ENCODE measurements around the gene ANGEL1. TPM values are rescaled to one million over a fixed set of nuclear protein-coding genes. Genes with fewer than 3 reads are reported as not detected.

The ANGEL1 gene
- total and polyA plus RNA-seq, 9 of the 15 experiments (the other 6 are each of a cell fraction or from before 2014, with no cell fraction given): 2.1 to 22.2 (median 7.3) TPM

- no TSS peak for BruUV-seq (replicated peaks)
- Histone ChIP-seq H3K79me2 (ENCODE audit: control insufficient read depth, insufficient read depth, low read length) (no peaks in the 10 kb centered on the region), H3K4me1 (replicated peaks in 1 of 2; ENCODE audit: control insufficient read depth in 2 of 2, insufficient read depth in 2 of 2, low read length in 2 of 2) (no peaks in the 10 kb centered on the region), H3K27ac (ENCODE audit: extremely low read depth, low read depth, low read length) (no peak overlapping the region), H3K4me2 (ENCODE audit: insufficient read depth, low read length) (no peak overlapping the region), H3K9ac (ENCODE audit: insufficient read depth in 1 of 2, low read depth in 2 of 2, low read length in 2 of 2) (no peak overlapping the region), H3K9me1 (ENCODE audit: control insufficient read depth, insufficient read depth, low read length) (no peaks in the 10 kb centered on the region), H3K9me3 (replicated peaks; ENCODE audit: control insufficient read depth, insufficient read depth, low read depth, low read length) (no peaks in the 10 kb centered on the region), H4K20me1 (replicated peaks; ENCODE audit: control insufficient read depth, insufficient read depth, low read length) (no peaks in the 10 kb centered on the region), H3K4me3 (no peak overlapping the region), H2AFZ (ENCODE audit: low read depth, low read length) (no peak overlapping the region), H3K36me3 (ENCODE audit: control insufficient read depth, insufficient read depth, low read length) (no peaks in the 10 kb centered on the region), H3K27me3 (ENCODE audit: control insufficient read depth in 2 of 2, insufficient read depth in 2 of 2, low read length in 2 of 2) (peaks cover 0 to 38% of the 10 kb centered on the region in 2 experiments; a peak in 3 of 5 replicates)
- WGBS (ENCODE audit: insufficient coverage, low coverage, missing lambda C conversion rate): 5% methylated on average over 8 of the region's 9 CpGs
- in situ Hi-C loops (cut with MboI) (no loop called here), intact Hi-C loops (cut with micrococcal nuclease) (no loop called here)
- ATAC-seq (no peak), DNase-seq (ENCODE audit: extremely low read depth in 1 of 4, low spot score in 3 of 4) (no peak), FAIRE-seq (no peak)
- CTCF ChIA-PET (ENCODE audit: low intra/inter-chr PET ratio): no interaction called here
- POLR2A ChIA-PET: interaction anchor here (1.0 kb wide), 1 partner anchor 10 kb away, joined by 4 read pairs; no protein-coding TSS in a partner anchor
- TF ChIP-seq USF2 (CRISPR knock-in tag; IDR thresholded peaks at IDR 0.05): no peak
- no peak for TF ChIP-seq SNRNP70 (optimal IDR thresholded peaks at IDR 0.05; ENCODE audit: low read depth, low read length)
- no peak for TF ChIP-seq NUFIP1 (IDR thresholded peaks at IDR 0.05; ENCODE audit: partially characterized antibody)
- TF ChIP-seq SP1 (CRISPR knock-in tag; IDR thresholded peaks at IDR 0.05): no peak
- no peak for TF ChIP-seq PTTG1 (tag; IDR thresholded peaks at IDR 0.05; ENCODE audit: low read depth)
- no peak for TF ChIP-seq TFE3 (CRISPR knock-in tag; IDR thresholded peaks at IDR 0.05)
- TF ChIP-seq PATZ1 (CRISPR knock-in tag; IDR thresholded peaks at IDR 0.05; ENCODE audit: borderline replicate concordance): no peak
- TF ChIP-seq L3MBTL2 (IDR thresholded peaks at IDR 0.05): no peak
- TF ChIP-seq FOXJ2 (tag; IDR thresholded peaks at IDR 0.05): no peak
- TF ChIP-seq TFAP4 (CRISPR knock-in tag; IDR thresholded peaks at IDR 0.05; ENCODE audit: borderline replicate concordance): no peak
- TF ChIP-seq SFPQ (IDR thresholded peaks at IDR 0.05; ENCODE audit: low read depth, low read length): no peak
- TF ChIP-seq PREB (CRISPR knock-in tag; IDR thresholded peaks at IDR 0.05): no peak
Measured at GRCh38 chr14:76755610-76756370, 56.9 kb downstream of the ANGEL1 start.

All from K562 (cell line).